DND-41 (cell line): ENCODE data around the gene CNTFR.

ENCODE experiments used
- CTCF ChIP-seq: IDR thresholded peaks from 2 replicates; pipeline ENCODE4 v1.5.1; 2012; ENCODE audit warnings: borderline replicate concordance, low read length, moderate library complexity, mild to moderate bottlenecking; ENCODE audit not compliant: poor library complexity, severe bottlenecking; ENCODE audit errors: extremely low read depth
- EZH2 ChIP-seq: IDR thresholded peaks from 3 replicates; pipeline ENCODE4 v1.6.1; 2012; ENCODE audit warnings: borderline replicate concordance, low read depth, mild to moderate bottlenecking, moderate library complexity, low read length, inconsistent platforms; ENCODE audit not compliant: severe bottlenecking

- TF ChIP-seq CTCF (no peak), EZH2 (no peak)
Measured at GRCh38 chr9:34502471-34502870, 87.1 kb downstream of the CNTFR start.
